Progenitor cell of endocrine pancreas (in vitro differentiated cells): Measurements from ENCODE around the gene BLOC1S4. TPM values are rescaled to one million over a fixed set of nuclear protein-coding genes. Genes with fewer than 3 reads are reported as not detected.

ENCODE experiments used
- DNase-seq: peaks from one replicate; pipeline ENCODE4 v3.0.0; 2021; ENCODE audit warnings: low spot score; ENCODE audit not compliant: unreplicated experiment
- H3K27ac Mint-ChIP-seq: 2 replicates; pipeline ENCODE4 v1.8.0; 2021; ENCODE audit warnings: mild to moderate bottlenecking, moderate library complexity, mixed read lengths
- H3K27me3 Mint-ChIP-seq: 2 replicates; pipeline ENCODE4 v1.8.0; 2021; ENCODE audit warnings: mixed read lengths
- H3K36me3 Mint-ChIP-seq: 2 replicates; pipeline ENCODE4 v1.8.0; 2022; ENCODE audit warnings: mixed read lengths; ENCODE audit not compliant: insufficient read depth
- H3K4me1 Mint-ChIP-seq: 2 replicates; pipeline ENCODE4 v1.8.0; 2021; ENCODE audit warnings: low read depth, mixed read lengths
- H3K4me3 Mint-ChIP-seq: 2 replicates; pipeline ENCODE4 v1.8.0; 2021; ENCODE audit warnings: low read depth, mild to moderate bottlenecking, moderate library complexity, mixed read lengths
- H3K9me3 Mint-ChIP-seq: 2 replicates; pipeline ENCODE4 v1.8.0; 2021; ENCODE audit warnings: low read depth, mixed read lengths
- CTCF ChIP-seq: fragments of 200-600 bp; sonication (generic); IDR thresholded peaks from one replicate; pipeline ENCODE4 v1.5.0; 2021; ENCODE audit warnings: antibody characterized with exemption, mild to moderate bottlenecking; ENCODE audit not compliant: unreplicated experiment
- total RNA-seq: library from RNA; stranded (reverse); gene quantifications from 2 replicates; pipeline ENCODE4 v1.2.1, GENCODE V29; 2021

BLOC1S4 gene
- total RNA-seq, 1 donor from 2014 or later = 18.8 TPM

GRCh38 chr4:6727081-6727942 lies 11.3 kb downstream of the BLOC1S4 start:
- Mint-ChIP-seq H3K4me3 (no peak overlapping the region), H3K9me3 (no peaks in the 10 kb centered on the region), H3K36me3 (no peaks in the 10 kb centered on the region), H3K27ac (no peak overlapping the region), H3K4me1 (no peaks in the 10 kb centered on the region), H3K27me3 (no peaks in the 10 kb centered on the region)
- no peak for DNase-seq
- TF ChIP-seq CTCF = no peak

DNA sequence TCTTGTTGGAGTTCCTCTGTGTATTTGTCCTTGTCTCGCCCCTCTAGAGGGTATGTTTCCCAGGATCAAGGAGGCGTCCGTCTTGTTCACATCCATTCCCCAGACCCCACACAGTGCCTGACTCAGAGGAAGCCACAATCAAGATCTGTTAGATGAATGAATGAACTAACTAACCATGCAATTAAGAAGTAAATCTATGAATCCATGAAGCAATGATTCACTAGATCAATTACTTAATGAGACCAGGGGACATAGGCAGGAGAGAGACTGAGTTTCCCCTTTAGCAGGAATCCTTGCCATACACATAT lies 11.9 kb downstream of the BLOC1S4 start:
- H3K27ac Mint-ChIP-seq = no peak overlapping the region
- no peaks in the 10 kb centered on the region for H3K4me1 Mint-ChIP-seq
- no peaks in the 10 kb centered on the region for H3K36me3 Mint-ChIP-seq
- no peaks in the 10 kb centered on the region for H3K9me3 Mint-ChIP-seq
- no peak overlapping the region for H3K4me3 Mint-ChIP-seq
- H3K27me3 Mint-ChIP-seq = no peaks in the 10 kb centered on the region
- no peak for TF ChIP-seq CTCF
- no peak for DNase-seq

- no peak for DNase-seq
These were observed 12.5 kb downstream of the BLOC1S4 start for GRCh38 chr4:6728320-6729029.

DNA sequence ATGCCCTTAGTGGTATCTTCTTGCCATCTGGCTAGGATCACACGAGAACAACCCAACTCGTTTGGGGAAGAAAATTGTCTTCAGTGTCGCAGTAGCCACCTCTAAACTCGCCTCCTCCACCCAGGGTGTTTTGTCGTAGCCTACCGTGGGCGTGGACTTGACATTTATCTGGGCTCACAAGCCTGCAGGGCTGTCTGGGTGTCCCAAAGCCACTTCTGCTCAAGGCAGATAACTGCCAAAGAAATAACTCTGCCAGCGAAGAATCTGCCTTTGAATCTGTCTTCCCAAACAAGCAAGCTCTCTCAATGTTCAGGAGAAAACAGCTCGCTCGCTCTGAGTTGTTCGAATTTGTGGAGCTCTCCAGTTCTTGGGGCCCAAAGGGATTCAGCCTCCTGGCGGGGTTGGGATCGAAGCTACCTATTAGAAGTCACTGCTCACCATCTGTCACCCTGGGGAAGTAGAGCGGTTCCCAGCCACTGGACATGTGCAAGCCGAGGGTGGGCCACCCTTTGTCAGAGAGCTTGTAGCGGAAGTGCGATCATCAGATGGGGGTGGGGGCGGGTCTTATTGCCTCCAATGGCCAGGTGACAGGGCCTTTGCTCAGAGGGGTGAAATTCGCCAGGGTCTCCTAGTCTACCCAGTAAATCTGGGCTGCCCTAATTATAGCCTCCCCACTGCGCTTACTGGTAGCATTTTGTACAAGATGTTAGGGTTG lies 14.8 kb downstream of the BLOC1S4 start:
- TF ChIP-seq CTCF = no peak
- Mint-ChIP-seq H3K27me3 (peaks cover 12% of the 10 kb centered on the region), H3K27ac (no peak overlapping the region), H3K4me3 (no peak overlapping the region), H3K4me1 (peaks cover 5% of the 10 kb centered on the region), H3K9me3 (no peaks in the 10 kb centered on the region), H3K36me3 (no peaks in the 10 kb centered on the region)
- no peak for DNase-seq

More at GRCh38 chr4:6728320-6729029, 12.5 kb downstream of the BLOC1S4 start:
- Mint-ChIP-seq H3K9me3 (no peaks in the 10 kb centered on the region), H3K27me3 (peaks cover under 1% of the 10 kb centered on the region), H3K4me3 (no peak overlapping the region), H3K4me1 (peaks cover 2% of the 10 kb centered on the region), H3K27ac (no peak overlapping the region), H3K36me3 (no peaks in the 10 kb centered on the region)
- no peak for TF ChIP-seq CTCF

- DNase-seq = no peak
- no peak for TF ChIP-seq CTCF
- Mint-ChIP-seq H3K9me3 (no peaks in the 10 kb centered on the region), H3K4me3 (no peak overlapping the region), H3K27ac (no peak overlapping the region), H3K36me3 (no peaks in the 10 kb centered on the region), H3K27me3 (peaks cover 12% of the 10 kb centered on the region), H3K4me1 (peaks cover 5% of the 10 kb centered on the region)
These were observed 15.3 kb downstream of the BLOC1S4 start for GRCh38 chr4:6731318-6731675.
